Heart left ventricle (tissue), 16 donors: ENCODE data around the gene AMFR. TPM values are rescaled to one million over a fixed set of nuclear protein-coding genes. Genes with fewer than 3 reads are reported as not detected.

Experiments
- ATAC-seq, 4 donors: fragments of 200-7000 bp; cut with Tn5 transposase; one replicate each; pipeline ENCODE4 v1.9.1; 2020 to 2022; ENCODE audit warnings: moderate library complexity in 4 of 4, mild to moderate bottlenecking in 3 of 4, moderate number of reproducible peaks in 1 of 4
- DNase-seq, 5 donors: peaks; one replicate each; pipeline ENCODE4 v3.0.0-alpha.2; 2020
- H3K27ac ChIP-seq, 12 donors: fragments of 200-600 bp; sonication (generic) in 4 of 12; one replicate each; pipeline versions ENCODE4 v1.5.0 to v1.8.0; 2016 to 2022; ENCODE audit warnings: mild to moderate bottlenecking in 2 of 12
- H3K27me3 ChIP-seq, 9 donors: fragments of 200-600 bp; sonication (generic) in 2 of 9; one replicate each; pipeline versions ENCODE4 v1.5.1 to v1.8.0; 2016 to 2022; ENCODE audit warnings: mild to moderate bottlenecking in 3 of 9
- H3K36me3 ChIP-seq, 9 donors: fragments of 200-600 bp; sonication (generic) in 2 of 9; one replicate each; pipeline versions ENCODE4 v1.5.0 to v1.8.0; 2018 to 2022; ENCODE audit warnings: mild to moderate bottlenecking in 2 of 9
- H3K4me1 ChIP-seq, 12 donors: fragments of 200-600 bp; sonication (generic) in 4 of 12; one replicate each; pipeline versions ENCODE4 v1.5.0 to v1.8.0; 2016 to 2022; ENCODE audit warnings: mild to moderate bottlenecking in 3 of 12
- H3K4me3 ChIP-seq, 12 donors: fragments of 200-600 bp; sonication (generic) in 4 of 12; one replicate each; pipeline versions ENCODE4 v1.5.0 to v1.8.0; 2017 to 2022; ENCODE audit warnings: mild to moderate bottlenecking in 9 of 12, moderate library complexity in 4 of 12
- H3K9me3 ChIP-seq, 12 donors: fragments of 200-600 bp; sonication (generic) in 4 of 12; one replicate each; pipeline versions ENCODE4 v1.5.0 to v1.8.0; 2016 to 2022; ENCODE audit warnings: mild to moderate bottlenecking in 1 of 12
- CTCF ChIP-seq, 12 donors: fragments of 200-600 bp; sonication (generic) in 4 of 12; IDR thresholded peaks; one replicate each; pipeline versions ENCODE4 v1.5.0 to v1.8.0; 2018 to 2022; ENCODE audit warnings: antibody characterized with exemption in 12 of 12, mild to moderate bottlenecking in 5 of 12
- POLR2A ChIP-seq, 2 donors: fragments of 450-650 bp; IDR thresholded peaks; one replicate each; pipeline ENCODE4 v1.6.1; 2017; ENCODE audit warnings: antibody characterized with exemption in 2 of 2, mild to moderate bottlenecking in 2 of 2, moderate library complexity in 2 of 2
- WGBS, 4 donors: extraction: QIAGEN DNeasy Blood & Tissue Kit in 2 of 4; methylation state at CpG; one replicate each; pipeline versions ENCODE4 v1.1.5 to v1.1.7; 2013 to 2018; 5-methylcytosine and 5-hydroxymethylcytosine counted together
- intact Hi-C, 10 donors: fragments of 100-400 bp; cut with DNase I; formaldehyde crosslinking; loops; one replicate each; pipeline versions ENCODE4 v1.11.1 to v1.14.2; 2022
- polyA plus RNA-seq, 2 donors: library from polyadenylated mRNA; stranded (reverse); fragments of 200-250 nt; gene quantifications; one replicate each; pipeline ENCODE4 v1.2.3, GENCODE V29; 2013
- total RNA-seq, 9 donors: library from RNA; depleted of rRNA in 2 of 9; stranded (reverse); fragments of >200 nt in 2 of 9; fragmentation: NEBNext Ultra II Directional in 3 of 9; extraction: Animal tissue kit (Norgen Biotek cat#: 25700) in 3 of 9; gene quantifications; one replicate each; pipeline versions ENCODE4 v1.1.0 to v1.2.4, GENCODE V29; 2016 to 2023
- donor health status: ischemic (EF 13 %, LVEDD 7.1; RV severe dilation, severe dysfunction).
- donor health status: healthy with polysubstance abuse.
- donor health status: DM: no; HTN: yes; CAD: no.
- donor health status: DM: no; HTN: no; CAD: no.
- donor health status: ischemic (EF 25% LVEDD 6.9; RV normal size, moderate dysfunction).
- donor health status: ischemic (EF 25% LVEDD 5.7; RV mildly dilated, moderate dysfunction).
- donor health status: healthy.
- donor health status: DM: yes; HTN: yes; CAD: no.
- donor health status: ischemic (EF 35%, LVEDD 5.7; RV mildly dilated, moderate dysfunction).
- donor health status: nonischemic (EF 11% LVEDD 7.7; RV severe dilation, severe dysfunction).
- donor health status: DM: yes; HTN: yes; CAD: no.
- donor health status: PGD.
- donor health status: ischemic (EF 29% LVEDD 5.4; RV normal size, mild dysfunction).
- donor health status: nonischemic (EF 23%, LVEDD 6.1; RV moderate dilation, normal function).

The AMFR gene
- total and polyA plus RNA-seq, 11 donors, result 26.4 to 146 (median 84.8) TPM

GRCh38 chr16:56438038-56438437 lies 12.7 kb upstream of the AMFR start:
- H3K27ac ChIP-seq, result no peak overlapping the region
- H3K36me3 ChIP-seq, result peaks cover 0 to 92% (median 67%) of the 10 kb centered on the region in 9 donors
- no peak overlapping the region for H3K4me3 ChIP-seq
- H3K9me3 ChIP-seq, result no peaks in the 10 kb centered on the region
- WGBS, 4 donors, result 91 to 100% (median 99%) methylated on average over 1 of the region's 1 CpG
- peaks cover 0 to 5% (median 0%) of the 10 kb centered on the region in 12 donors for H3K4me1 ChIP-seq
- TF ChIP-seq POLR2A (IDR thresholded peaks at IDR 0.05), result no peak
- no peak for TF ChIP-seq CTCF (IDR thresholded peaks at IDR 0.05)
- no peaks in the 10 kb centered on the region for H3K27me3 ChIP-seq
- ATAC-seq, result no peak
- intact Hi-C loops, result no loop called here
- no peak for DNase-seq

GRCh38 chr16:56436258-56436657 lies 10.9 kb upstream of the AMFR start:
- intact Hi-C loops, result no loop called here
- DNase-seq, result no peak
- no peak for TF ChIP-seq CTCF (IDR thresholded peaks at IDR 0.05)
- no peak for TF ChIP-seq POLR2A (IDR thresholded peaks at IDR 0.05)
- H3K27me3 ChIP-seq, result no peaks in the 10 kb centered on the region
- H3K27ac ChIP-seq, result no peak overlapping the region
- H3K4me3 ChIP-seq, result no peak overlapping the region
- H3K4me1 ChIP-seq, result peaks cover 0 to 5% (median 0%) of the 10 kb centered on the region in 12 donors
- peaks cover 0 to 93% (median 67%) of the 10 kb centered on the region in 9 donors for H3K36me3 ChIP-seq
- no peaks in the 10 kb centered on the region for H3K9me3 ChIP-seq
- no peak for ATAC-seq

GRCh38 chr16:56428091-56428490 lies 2.7 kb upstream of the AMFR start:
- 41 to 70% (median 64%) methylated on average over 1 of the region's 1 CpG for WGBS, 4 donors
- Histone ChIP-seq H3K9me3 (no peaks in the 10 kb centered on the region), H3K27ac (peak overlapping the region in 1 of 12 donors; percentile 28), H3K4me1 (peaks cover 0 to 20% (median 10%) of the 10 kb centered on the region in 12 donors), H3K36me3 (peaks cover 0 to 38% (median 27%) of the 10 kb centered on the region in 9 donors), H3K4me3 (no peak overlapping the region), H3K27me3 (no peaks in the 10 kb centered on the region)
- TF ChIP-seq POLR2A (IDR thresholded peaks at IDR 0.05) (no peak), CTCF (IDR thresholded peaks at IDR 0.05) (no peak)
- intact Hi-C loops, result loop anchor here in 1 of 10 donors (10.0 kb wide), 1 partner anchor 57 kb away; no protein-coding TSS in a partner anchor
- DNase-seq (no peak), ATAC-seq (no peak)

GRCh38 chr16:56426585-56426984 lies 1.2 kb upstream of the AMFR start:
- H3K4me1 ChIP-seq, result peaks cover 0 to 33% (median 20%) of the 10 kb centered on the region in 12 donors
- H3K9me3 ChIP-seq, result no peaks in the 10 kb centered on the region
- TF ChIP-seq POLR2A (IDR thresholded peaks at IDR 0.05) (no peak), CTCF (IDR thresholded peaks at IDR 0.05) (no peak)
- H3K27me3 ChIP-seq, result no peaks in the 10 kb centered on the region
- no peak for ATAC-seq
- intact Hi-C loops, result loop anchor here in 1 of 10 donors (10.0 kb wide), 1 partner anchor 58 kb away; no protein-coding TSS in a partner anchor
- H3K36me3 ChIP-seq, result peaks cover 0 to 23% (median 12%) of the 10 kb centered on the region in 9 donors
- no peak overlapping the region for H3K4me3 ChIP-seq
- WGBS, 4 donors, result 93 to 97% (median 95%) methylated on average over 4 of the region's 4 CpGs
- DNase-seq, result no peak
- H3K27ac ChIP-seq, result no peak overlapping the region
